Left renal cortex interstitium (tissue), 4 donors: ENCODE data around the gene HEXD. TPM values are rescaled to one million over a fixed set of nuclear protein-coding genes. Genes with fewer than 3 reads are reported as not detected.
"Not testable (repeated sequence)": the region's sequence is repeated elsewhere in the genome, so short reads cannot be mapped to it uniquely, and the experiment has no call there.

ENCODE experiments used
- DNase-seq, 4 donors: peaks; one replicate each; pipeline ENCODE4 v3.0.0-alpha.2; 2013; ENCODE audit warnings: low read depth in 4 of 4, low spot score in 2 of 4, missing footprints in 1 of 4
- polyA plus RNA-seq, 4 donors: library from polyadenylated mRNA; unstranded; fragments of 120-200 nt; gene quantifications; one replicate each; pipeline ENCODE4 v1.2.1, GENCODE V29; 2013; ENCODE audit not compliant: insufficient read length in 4 of 4

Gene HEXD
- polyA plus RNA-seq, 4 donors = 31.8 to 62.4 (median 42.6) TPM

GRCh38 chr17:82394278-82394677 is 23.9 kb upstream of the HEXD start:
- DNase-seq = no peak

- DNase-seq = no peak
Observed at GRCh38 chr17:82396601-82397435, 21.3 kb upstream of the HEXD start.

GRCh38 chr17:82397449-82398335 is 20.5 kb upstream of the HEXD start:
- no peak for DNase-seq

GRCh38 chr17:82399041-82399441 is 19.1 kb upstream of the HEXD start:
- no peak for DNase-seq

GRCh38 chr17:82399601-82400101 is 18.5 kb upstream of the HEXD start:
- DNase-seq = no peak

- DNase-seq = no peak
Observed at GRCh38 chr17:82400206-82400605, 17.9 kb upstream of the HEXD start.

- no peak for DNase-seq
Observed at GRCh38 chr17:82400830-82401229, 17.3 kb upstream of the HEXD start.

- no peak for DNase-seq
Observed at GRCh38 chr17:82402865-82403264, 15.3 kb upstream of the HEXD start.

GRCh38 chr17:82403662-82404660 is 14.2 kb upstream of the HEXD start:
- DNase-seq = no peak

GRCh38 chr17:82405051-82405450 is 13.1 kb upstream of the HEXD start:
- DNase-seq = no peak

GRCh38 chr17:82406131-82406671 is 11.9 kb upstream of the HEXD start:
- no peak for DNase-seq

GRCh38 chr17:82407255-82407654 is 10.9 kb upstream of the HEXD start:
- no peak for DNase-seq

- DNase-seq = no peak
Observed at GRCh38 chr17:82408288-82408937, 9.7 kb upstream of the HEXD start.

GRCh38 chr17:82408938-82409318 is 9.2 kb upstream of the HEXD start:
- no peak for DNase-seq

GRCh38 chr17:82410014-82410716 is 8.0 kb upstream of the HEXD start:
- no peak for DNase-seq

- DNase-seq = no peak
Observed at GRCh38 chr17:82411396-82412053, 6.6 kb upstream of the HEXD start.

- not testable (repeated sequence) for DNase-seq
Observed at GRCh38 chr17:82412081-82412480, 6.1 kb upstream of the HEXD start.
